BJ (cell line): ENCODE measurements around the gene SPATA1. TPM values are rescaled to one million over a fixed set of nuclear protein-coding genes. Genes with fewer than 3 reads are reported as not detected.

Experiments used
- CTCF ChIA-PET: fragments of 350-600 bp; formaldehyde crosslinking; extraction: SDS; loops from one replicate; lab custom pipeline; 2021; ENCODE audit warnings: antibody characterized with exemption, inconsistent platforms; lab: Yijun Ruan, JAX
- POLR2A ChIA-PET: fragments of 300-600 bp; sonication (Branson Sonifier 250); formaldehyde crosslinking; extraction: SDS; loops from one replicate; lab custom pipeline; 2021; ENCODE audit warnings: antibody characterized with exemption; lab: Charles Lee
- DNase-seq: peaks from one replicate; pipeline ENCODE4 v3.0.0-alpha.2; 2011; ENCODE audit warnings: low read depth
- H3K27me3 ChIP-seq: 2 replicates; pipeline ENCODE4 v1.6.0; 2011; ENCODE audit warnings: low read length; ENCODE audit not compliant: control insufficient read depth, insufficient read depth
- H3K36me3 ChIP-seq: 2 replicates; pipeline ENCODE4 v1.5.1; 2011; ENCODE audit warnings: low read length; ENCODE audit not compliant: control insufficient read depth, insufficient read depth
- H3K4me3 ChIP-seq: 2 replicates; pipeline ENCODE4 v1.5.1; 2011; ENCODE audit warnings: low read depth, mild to moderate bottlenecking, control low read depth, low read length
- CTCF ChIP-seq: IDR thresholded peaks from 2 replicates; pipeline ENCODE4 v1.5.1; 2011; ENCODE audit warnings: low read depth, mild to moderate bottlenecking, control low read depth, inconsistent platforms, low read length, moderate library complexity; ENCODE audit not compliant: insufficient read depth
- polyA plus RNA-seq: library from polyadenylated mRNA; depleted of rRNA; stranded (reverse); fragments of >200 nt; gene quantifications from 2 replicates; pipeline ENCODE4 v1.2.3, GENCODE V29; 2011

The SPATA1 gene
- polyA plus RNA-seq, 1 experiment, result 0.69 TPM

- POLR2A ChIA-PET, result interaction anchor here (0.6 kb wide), 1 partner anchor 36 kb away, joined by 3 read pairs; no protein-coding TSS in a partner anchor
- H3K36me3 ChIP-seq, result no peaks in the 10 kb centered on the region
- H3K27me3 ChIP-seq, result no peaks in the 10 kb centered on the region
- no peak overlapping the region for H3K4me3 ChIP-seq
- TF ChIP-seq CTCF, result no peak
- CTCF ChIA-PET, result no interaction called here
- DNase-seq, result no peak
These were observed 2.3 kb downstream of the SPATA1 start for GRCh38 chr1:84508510-84508909.

GRCh38 chr1:84509029-84509428 lies 2.8 kb downstream of the SPATA1 start:
- no peak for DNase-seq
- TF ChIP-seq CTCF, result no peak
- Histone ChIP-seq H3K27me3 (no peaks in the 10 kb centered on the region), H3K4me3 (no peak overlapping the region), H3K36me3 (no peaks in the 10 kb centered on the region)
- ChIA-PET POLR2A (no interaction called here), CTCF (no interaction called here)

- Histone ChIP-seq H3K4me3 (no peak overlapping the region), H3K27me3 (no peaks in the 10 kb centered on the region), H3K36me3 (no peaks in the 10 kb centered on the region)
- no peak for DNase-seq
- ChIA-PET POLR2A (no interaction called here), CTCF (no interaction called here)
- TF ChIP-seq CTCF, result no peak
These were observed 4.0 kb downstream of the SPATA1 start for GRCh38 chr1:84510165-84510564.

- ChIA-PET CTCF (no interaction called here), POLR2A (no interaction called here)
- no peak for DNase-seq
- H3K36me3 ChIP-seq, result no peaks in the 10 kb centered on the region
- TF ChIP-seq CTCF, result no peak
- no peak overlapping the region for H3K4me3 ChIP-seq
- no peaks in the 10 kb centered on the region for H3K27me3 ChIP-seq
These were observed 4.5 kb downstream of the SPATA1 start for GRCh38 chr1:84510668-84511067.

GRCh38 chr1:84524590-84524989 lies 18.4 kb downstream of the SPATA1 start:
- TF ChIP-seq CTCF, result no peak
- DNase-seq, result no peak

More at GRCh38 chr1:84524590-84524989, 18.4 kb downstream of the SPATA1 start:
- no peak overlapping the region for H3K4me3 ChIP-seq
- POLR2A ChIA-PET, result no interaction called here
- CTCF ChIA-PET, result no interaction called here
- H3K27me3 ChIP-seq, result no peaks in the 10 kb centered on the region
- no peaks in the 10 kb centered on the region for H3K36me3 ChIP-seq
